HepG2 (cell line): ENCODE results near the gene BTBD17. TPM values are rescaled to one million over a fixed set of nuclear protein-coding genes. Genes with fewer than 3 reads are reported as not detected.

ENCODE experiments used
- BRD4 ChIP-seq: sonication (generic); formaldehyde crosslinking; IDR thresholded peaks from 2 replicates; pipeline ENCODE4 v1.4.0; 2020; ENCODE audit warnings: missing genetic modification reagents
- E2F1 ChIP-seq: sonication (generic); formaldehyde crosslinking; IDR thresholded peaks from 2 replicates; pipeline ENCODE4 v1.5.0; 2020; ENCODE audit warnings: missing genetic modification reagents
- ETV6 ChIP-seq: sonication (generic); formaldehyde crosslinking; conservative IDR thresholded peaks from 2 replicates; pipeline ENCODE4 v1.4.0; 2020; ENCODE audit warnings: missing genetic modification reagents
- GLI4 ChIP-seq: sonication (generic); formaldehyde crosslinking; IDR thresholded peaks from 2 replicates; pipeline ENCODE4 v1.5.1; 2020; ENCODE audit warnings: missing genetic modification reagents, mild to moderate bottlenecking, moderate library complexity, borderline replicate concordance
- HNF1A ChIP-seq, 2 experiments: sonication (generic) in 1 of 2; formaldehyde crosslinking in 1 of 2; IDR thresholded peaks; 2 replicates each; pipeline versions ENCODE4 v1.4.0 to v1.6.1; 2016 to 2020; ENCODE audit warnings: borderline replicate concordance in 1 of 2, low read depth in 1 of 2, mild to moderate bottlenecking in 1 of 2, missing genetic modification reagents in 1 of 2
- HNRNPL ChIP-seq: fragments of 200-400 bp; formaldehyde crosslinking; IDR thresholded peaks from 2 replicates; pipeline ENCODE4 v1.6.1; 2017; ENCODE audit warnings: mild to moderate bottlenecking, low read depth, low read length
- HOXA7 ChIP-seq: sonication (generic); formaldehyde crosslinking; IDR thresholded peaks from 2 replicates; pipeline ENCODE4 v1.8.1; 2022; ENCODE audit warnings: mild to moderate bottlenecking, missing genetic modification reagents, moderate library complexity
- KLF9 ChIP-seq: IDR thresholded peaks from 2 replicates; pipeline ENCODE4 v1.6.1; 2016; ENCODE audit warnings: low read depth
- MAF1 ChIP-seq: sonication (generic); formaldehyde crosslinking; IDR thresholded peaks from 2 replicates; pipeline ENCODE4 v1.5.0; 2020; ENCODE audit warnings: missing genetic modification reagents, borderline replicate concordance
- MAZ ChIP-seq, 2 experiments: sonication (generic) in 1 of 2; formaldehyde crosslinking in 1 of 2; IDR thresholded peaks; 2 replicates each; pipeline versions ENCODE4 v1.5.0 to v1.6.1; 2012 to 2020; ENCODE audit warnings: low read depth in 2 of 2, mild to moderate bottlenecking in 2 of 2, borderline replicate concordance in 1 of 2, improper control_type of control experiment in 1 of 2, low read length in 1 of 2, missing genetic modification reagents in 1 of 2, moderate library complexity in 1 of 2
- MYC ChIP-seq: sonication (generic); formaldehyde crosslinking; IDR thresholded peaks from 2 replicates; pipeline ENCODE4 v1.9.0; 2021; ENCODE audit warnings: missing genetic modification reagents, borderline replicate concordance
- NR3C1 ChIP-seq: sonication (generic); formaldehyde crosslinking; IDR thresholded peaks from 2 replicates; pipeline ENCODE4 v1.4.0; 2020; ENCODE audit warnings: missing genetic modification reagents
- ZNF280B ChIP-seq: sonication (generic); formaldehyde crosslinking; IDR thresholded peaks from 2 replicates; pipeline ENCODE4 v1.5.0; 2020; ENCODE audit warnings: missing genetic modification reagents, mild to moderate bottlenecking, borderline replicate concordance
- ZNF292 ChIP-seq: sonication (generic); formaldehyde crosslinking; IDR thresholded peaks from 2 replicates; pipeline ENCODE4 v1.8.1; 2022; ENCODE audit warnings: mild to moderate bottlenecking, low read depth, missing genetic modification reagents, borderline replicate concordance
- ZNF431 ChIP-seq: sonication (generic); formaldehyde crosslinking; IDR thresholded peaks from 2 replicates; pipeline ENCODE4 v1.9.0; 2022; ENCODE audit warnings: missing genetic modification reagents, low read depth, mild to moderate bottlenecking, borderline replicate concordance
- ZNF503 ChIP-seq: sonication (generic); formaldehyde crosslinking; IDR thresholded peaks from 2 replicates; pipeline ENCODE4 v1.4.0; 2020; ENCODE audit warnings: missing genetic modification reagents
- ZNF7 ChIP-seq: IDR thresholded peaks from 2 replicates; pipeline ENCODE4 v1.6.1; 2016; ENCODE audit warnings: missing biosample characterization, missing genetic modification reagents
- polyA plus RNA-seq, 8 experiments: library from polyadenylated mRNA; depleted of rRNA in 3 of 8; stranded (reverse) in 7 of 8; unstranded in 1 of 8; fragments of >200 nt; fragmentation: Illumina TruSeq in 4 of 8; extraction: Trizol in 4 of 8; gene quantifications; 2 replicates each; pipeline versions ENCODE4 v1.2.1 to v1.2.3, GENCODE V29; 2011 to 2016; ENCODE audit warnings: low read depth in 4 of 8, missing spikeins in 1 of 8, mixed read lengths in 1 of 8; ENCODE audit not compliant: insufficient read depth in 1 of 8
- total RNA-seq, 5 experiments: library from RNA; depleted of rRNA; stranded (reverse); fragments of >200 nt; fragmentation: Illumina TruSeq; extraction: Trizol; gene quantifications; 2 replicates each; pipeline ENCODE4 v1.2.3, GENCODE V29; 2016; ENCODE audit warnings: low read depth in 1 of 5

The BTBD17 gene
- total and polyA plus RNA-seq, 2 of the 13 experiments (the other 11 are each of a cell fraction or from before 2014, with no cell fraction given): not detected

GRCh38 chr17:74368341-74369081 lies 6.8 kb upstream of the BTBD17 start (continued):
- no peak for TF ChIP-seq ZNF431 (CRISPR knock-in tag)
- no peak for TF ChIP-seq E2F1 (CRISPR knock-in tag)
- TF ChIP-seq MYC: peak; percentile 6; the same call in 1 of the 2 replicates
- no peak for TF ChIP-seq GLI4 (CRISPR knock-in tag)
- TF ChIP-seq ETV6 (CRISPR knock-in tag): no peak
- no peak for TF ChIP-seq ZNF280B (CRISPR knock-in tag)
- TF ChIP-seq NR3C1 (CRISPR knock-in tag): no peak
- TF ChIP-seq HNF1A (IDR thresholded peaks at IDR 0.05; ENCODE audit: low read depth): no peak
- TF ChIP-seq HNF1A (CRISPR knock-in tag; IDR thresholded peaks at IDR 0.05; ENCODE audit: borderline replicate concordance): no peak
- TF ChIP-seq ZNF503 (CRISPR knock-in tag): no peak
- peak; percentile 59; the same call in 1 of the 2 replicates for TF ChIP-seq HNRNPL
- TF ChIP-seq BRD4 (CRISPR knock-in tag): no peak
- no peak for TF ChIP-seq HOXA7 (CRISPR knock-in tag)
- TF ChIP-seq KLF9 (CRISPR knock-in tag): no peak
- TF ChIP-seq MAF1 (CRISPR knock-in tag): no peak
- no peak for TF ChIP-seq ZNF292 (CRISPR knock-in tag)
- no peak for TF ChIP-seq ZNF7 (CRISPR knock-in tag)
- no peak for TF ChIP-seq MAZ (IDR thresholded peaks at IDR 0.05; ENCODE audit: borderline replicate concordance, low read depth, low read length)
- TF ChIP-seq MAZ (CRISPR knock-in tag; IDR thresholded peaks at IDR 0.05; ENCODE audit: low read depth): no peak
